SK-N-MC (cell line): ENCODE data around the gene IRF6.

Experiments used
- EZH2 ChIP-seq: fragments of 200-600 bp; sonication (generic); IDR thresholded peaks from one replicate; pipeline ENCODE4 v1.6.1; 2017; ENCODE audit warnings: antibody characterized with exemption
- FOXP2 ChIP-seq: optimal IDR thresholded peaks from 2 replicates; pipeline ENCODE3; 2011; ENCODE audit warnings: mild to moderate bottlenecking, moderate library complexity; ENCODE audit not compliant: insufficient read depth; ENCODE audit errors: extremely low read length, control extremely low read depth
- POLR2AphosphoS5 ChIP-seq: IDR thresholded peaks from 2 replicates; pipeline ENCODE4 v1.6.1; 2012; ENCODE audit warnings: mild to moderate bottlenecking, low read depth, low read length, borderline replicate concordance

GRCh38 chr1:209839875-209840546, 34.1 kb upstream of the IRF6 start:
- no peak for TF ChIP-seq EZH2
- TF ChIP-seq POLR2AphosphoS5 = no peak
- TF ChIP-seq FOXP2 = no peak
